GM12865 (cell line): ENCODE results near the gene XKR7.

Experiments used
- DNase-seq: peaks from one replicate; pipeline ENCODE4 v3.0.0; 2010; ENCODE audit warnings: low read depth
- H3K4me3 ChIP-seq: 2 replicates; pipeline ENCODE4 v1.5.1; 2011; ENCODE audit warnings: mild to moderate bottlenecking, low read depth, low read length, control low read depth
- CTCF ChIP-seq: IDR thresholded peaks from 2 replicates; pipeline ENCODE4 v1.5.1; 2011; ENCODE audit warnings: low read length, control low read depth, low read depth, inconsistent platforms; ENCODE audit not compliant: insufficient read depth; ENCODE audit errors: missing control alignments

The XKR7 gene

GRCh38 chr20:32019563-32020463, 51.9 kb downstream of the XKR7 start:
- no peak overlapping the region for H3K4me3 ChIP-seq
- TF ChIP-seq CTCF = no peak
- DNase-seq = no peak

- no peak overlapping the region for H3K4me3 ChIP-seq
- DNase-seq = no peak
- no peak for TF ChIP-seq CTCF
Observed at GRCh38 chr20:32021091-32021490, 53.1 kb downstream of the XKR7 start.

GRCh38 chr20:32024683-32025295, 56.8 kb downstream of the XKR7 start:
- TF ChIP-seq CTCF = no peak
- DNase-seq = no peak
- no peak overlapping the region for H3K4me3 ChIP-seq

- TF ChIP-seq CTCF = no peak
- no peak for DNase-seq
- no peak overlapping the region for H3K4me3 ChIP-seq
Observed at GRCh38 chr20:32027643-32028042, 59.7 kb downstream of the XKR7 start.

- no peak for DNase-seq
- no peak overlapping the region for H3K4me3 ChIP-seq
- TF ChIP-seq CTCF = no peak
Observed at GRCh38 chr20:32028647-32029372, 60.9 kb downstream of the XKR7 start.

GRCh38 chr20:32029561-32029960, 61.6 kb downstream of the XKR7 start:
- no peak for DNase-seq
- no peak for TF ChIP-seq CTCF
- no peak overlapping the region for H3K4me3 ChIP-seq
